Stomach (tissue), 4 donors: ENCODE results near the gene UTP4.

Experiments
- EP300 ChIP-seq: sonication (generic); formaldehyde crosslinking; IDR thresholded peaks from one replicate; pipeline ENCODE4 v1.6.1; 2017; ENCODE audit warnings: antibody characterized with exemption
- POLR2A ChIP-seq, 4 donors: fragments of 450-650 bp; IDR thresholded peaks; one replicate each; pipeline ENCODE4 v1.6.1; 2016; ENCODE audit warnings: antibody characterized with exemption in 4 of 4, control low read depth in 2 of 4, mild to moderate bottlenecking in 1 of 4, moderate library complexity in 1 of 4
- POLR2AphosphoS5 ChIP-seq, 3 donors: sonication (generic); formaldehyde crosslinking; IDR thresholded peaks; one replicate each; pipeline ENCODE4 v1.6.1; 2016; ENCODE audit warnings: antibody characterized with exemption in 3 of 3
- TF ChIP-seq, protein P1 (sequence below), 7 experiments: fragments of 450-650 bp in 4 of 7; fragments of 200-600 bp in 3 of 7; sonication (generic) in 3 of 7; IDR thresholded peaks; one replicate each; pipeline ENCODE4 v1.5.1; 2016 to 2019; ENCODE audit warnings: antibody characterized with exemption in 7 of 7, control low read depth in 2 of 7, mild to moderate bottlenecking in 1 of 7

DNA sequence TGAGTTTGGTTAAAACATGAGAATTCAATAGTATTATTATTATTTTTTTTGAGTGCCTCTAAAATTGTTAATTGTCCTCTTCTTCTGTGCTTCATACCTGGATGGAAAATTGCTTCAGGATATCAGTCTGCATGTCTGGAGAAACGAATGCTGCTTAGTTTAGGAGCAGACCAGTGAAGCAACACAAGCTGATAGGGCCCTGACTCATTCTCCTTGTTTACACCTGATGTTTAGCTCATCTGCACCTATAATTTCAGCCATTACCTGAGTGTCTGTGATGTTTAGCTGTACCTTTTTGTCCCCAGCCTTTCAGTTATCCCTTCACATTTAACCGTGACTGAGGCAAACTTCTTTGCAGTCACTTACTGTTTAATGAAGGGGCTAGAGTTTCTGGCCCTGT is 69.3 kb downstream of the UTP4 start:
- TF ChIP-seq, protein P1, sequence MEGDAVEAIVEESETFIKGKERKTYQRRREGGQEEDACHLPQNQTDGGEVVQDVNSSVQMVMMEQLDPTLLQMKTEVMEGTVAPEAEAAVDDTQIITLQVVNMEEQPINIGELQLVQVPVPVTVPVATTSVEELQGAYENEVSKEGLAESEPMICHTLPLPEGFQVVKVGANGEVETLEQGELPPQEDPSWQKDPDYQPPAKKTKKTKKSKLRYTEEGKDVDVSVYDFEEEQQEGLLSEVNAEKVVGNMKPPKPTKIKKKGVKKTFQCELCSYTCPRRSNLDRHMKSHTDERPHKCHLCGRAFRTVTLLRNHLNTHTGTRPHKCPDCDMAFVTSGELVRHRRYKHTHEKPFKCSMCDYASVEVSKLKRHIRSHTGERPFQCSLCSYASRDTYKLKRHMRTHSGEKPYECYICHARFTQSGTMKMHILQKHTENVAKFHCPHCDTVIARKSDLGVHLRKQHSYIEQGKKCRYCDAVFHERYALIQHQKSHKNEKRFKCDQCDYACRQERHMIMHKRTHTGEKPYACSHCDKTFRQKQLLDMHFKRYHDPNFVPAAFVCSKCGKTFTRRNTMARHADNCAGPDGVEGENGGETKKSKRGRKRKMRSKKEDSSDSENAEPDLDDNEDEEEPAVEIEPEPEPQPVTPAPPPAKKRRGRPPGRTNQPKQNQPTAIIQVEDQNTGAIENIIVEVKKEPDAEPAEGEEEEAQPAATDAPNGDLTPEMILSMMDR (IDR thresholded peaks at IDR 0.05), result no peak
- TF ChIP-seq EP300 (no peak), POLR2AphosphoS5 (IDR thresholded peaks at IDR 0.05) (no peak), POLR2A (IDR thresholded peaks at IDR 0.05) (no peak)
